Parathyroid adenoma (tissue), 2 donors: ENCODE results near the gene GARIN5A.

Experiments used
- H2AFZ ChIP-seq: fragments of 300-600 bp; sonication (generic); one replicate; pipeline ENCODE4 v1.7.0; 2017; ENCODE audit warnings: antibody characterized with exemption, mild to moderate bottlenecking
- H3K27ac ChIP-seq: fragments of 300-600 bp; sonication (generic); one replicate; pipeline ENCODE4 v1.7.0; 2017
- H3K27me3 ChIP-seq: fragments of 300-600 bp; sonication (generic); one replicate; pipeline ENCODE4 v1.7.0; 2017; ENCODE audit warnings: low read length; ENCODE audit not compliant: control insufficient read depth, insufficient read depth
- H3K36me3 ChIP-seq: fragments of 300-600 bp; sonication (generic); one replicate; pipeline ENCODE4 v1.7.0; 2017; ENCODE audit warnings: low read length; ENCODE audit not compliant: control insufficient read depth, insufficient read depth
- H3K4me1 ChIP-seq: fragments of 300-600 bp; sonication (generic); one replicate; pipeline ENCODE4 v1.7.0; 2017; ENCODE audit warnings: control low read depth
- H3K4me2 ChIP-seq: fragments of 300-600 bp; sonication (generic); one replicate; pipeline ENCODE4 v1.7.0; 2017; ENCODE audit warnings: low read length
- H3K4me3 ChIP-seq: fragments of 300-600 bp; sonication (generic); one replicate; pipeline ENCODE4 v1.7.0; 2017; ENCODE audit warnings: low read depth, low read length
- H3K79me2 ChIP-seq: fragments of 300-600 bp; sonication (generic); one replicate; pipeline ENCODE4 v1.7.0; 2017; ENCODE audit warnings: control low read depth
- H3K9ac ChIP-seq: fragments of 300-600 bp; sonication (generic); one replicate; pipeline ENCODE4 v1.7.0; 2017; ENCODE audit warnings: mild to moderate bottlenecking
- H3K9me3 ChIP-seq: fragments of 300-600 bp; sonication (generic); one replicate; pipeline ENCODE4 v1.7.0; 2017; ENCODE audit warnings: low read length; ENCODE audit not compliant: control insufficient read depth
- CTCF ChIP-seq: fragments of 300-600 bp; sonication (generic); IDR thresholded peaks from one replicate; pipeline ENCODE4 v1.7.0; 2017; ENCODE audit warnings: antibody characterized with exemption, mild to moderate bottlenecking
- donor health status: primary hyperparathyroidism.

Gene GARIN5A

GRCh38 chr19:50451223-50451534, 25.5 kb downstream of the GARIN5A start:
- Histone ChIP-seq H3K4me3 (no peak overlapping the region), H3K9ac (no peak overlapping the region), H3K9me3 (no peaks in the 10 kb centered on the region), H3K27ac (no peak overlapping the region), H3K79me2 (no peaks in the 10 kb centered on the region), H3K36me3 (no peaks in the 10 kb centered on the region), H2AFZ (no peak overlapping the region), H3K27me3 (no peaks in the 10 kb centered on the region), H3K4me2 (no peak overlapping the region), H3K4me1 (no peaks in the 10 kb centered on the region)
- TF ChIP-seq CTCF, result no peak

DNA sequence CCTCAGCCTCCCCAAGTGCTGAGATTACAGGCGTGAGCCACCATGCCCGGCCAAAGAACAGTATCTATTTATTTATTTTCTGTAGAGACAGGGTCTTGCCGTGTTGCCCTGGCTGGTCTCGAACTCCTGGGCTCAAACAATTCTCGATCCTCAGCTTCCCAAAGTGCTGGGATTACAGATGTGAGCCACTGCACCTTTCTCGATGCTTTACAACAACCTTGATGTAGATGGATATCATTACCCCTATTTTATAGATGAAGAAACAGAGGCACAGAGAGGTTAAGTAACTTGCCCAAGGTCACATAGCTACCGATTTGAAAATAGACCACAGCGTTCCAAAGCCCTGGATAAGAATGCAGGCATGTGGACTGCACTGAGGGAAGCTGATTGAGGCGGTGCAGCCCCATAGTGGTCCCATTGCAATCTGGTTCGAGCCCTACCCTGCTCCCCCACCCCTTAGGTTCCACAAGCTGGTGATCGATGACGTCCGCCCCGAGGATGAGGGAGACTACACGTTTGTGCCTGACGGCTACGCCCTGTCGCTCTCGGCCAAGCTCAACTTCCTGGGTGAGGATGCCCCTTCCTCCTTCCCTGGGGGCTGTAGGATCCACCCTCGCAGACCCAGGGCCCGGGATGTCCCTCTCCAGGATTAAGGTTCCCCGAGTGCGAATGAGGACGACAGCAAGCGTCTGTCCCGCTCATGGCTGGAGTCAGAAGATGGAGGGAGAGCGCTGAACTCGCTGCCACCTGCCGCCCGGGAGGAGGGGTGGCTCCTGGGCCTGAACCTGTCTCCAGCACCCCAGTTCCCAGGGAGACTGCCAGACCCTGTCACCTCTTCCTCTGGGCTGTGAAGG, 26.1 kb downstream of the GARIN5A start:
- Histone ChIP-seq H3K4me1 (no peaks in the 10 kb centered on the region), H3K4me2 (no peak overlapping the region), H3K79me2 (no peaks in the 10 kb centered on the region), H2AFZ (no peak overlapping the region), H3K9me3 (no peaks in the 10 kb centered on the region), H3K27ac (no peak overlapping the region), H3K9ac (no peak overlapping the region), H3K27me3 (no peaks in the 10 kb centered on the region), H3K36me3 (no peaks in the 10 kb centered on the region), H3K4me3 (no peak overlapping the region)
- no peak for TF ChIP-seq CTCF

DNA sequence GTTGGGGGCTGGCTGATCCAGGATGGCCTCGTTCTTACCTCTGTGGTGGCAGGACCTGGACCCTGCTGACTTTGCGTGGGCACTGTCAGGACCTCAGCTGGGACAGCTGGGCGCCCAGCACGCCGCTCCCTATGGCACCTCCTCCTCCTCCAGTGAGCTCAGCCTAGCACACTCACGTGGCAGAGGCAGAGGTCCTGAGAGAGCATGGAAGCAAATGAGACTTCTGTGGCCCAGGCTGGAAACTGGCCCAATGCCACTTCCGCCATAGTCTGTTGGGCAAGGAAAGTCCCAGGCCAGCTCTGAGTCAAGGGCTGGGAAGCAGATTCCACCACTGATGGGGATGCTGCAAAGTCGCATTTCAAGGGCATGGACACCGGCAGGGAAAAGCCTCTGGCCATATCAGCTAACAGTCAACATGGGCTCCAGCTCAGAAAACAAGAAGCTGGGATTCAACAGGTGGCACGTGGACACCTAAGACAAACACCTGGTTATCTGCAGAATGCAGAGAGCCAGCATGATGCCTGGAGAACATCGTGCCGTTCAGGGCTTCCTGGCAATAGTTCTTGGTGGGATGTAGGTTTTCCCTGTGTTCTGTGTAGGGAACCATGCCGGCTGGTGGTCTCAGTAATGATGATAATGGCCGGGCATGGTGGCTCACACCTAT, 27.3 kb downstream of the GARIN5A start:
- no peak overlapping the region for H2AFZ ChIP-seq
- H3K27ac ChIP-seq, result no peak overlapping the region
- H3K27me3 ChIP-seq, result no peaks in the 10 kb centered on the region
- no peaks in the 10 kb centered on the region for H3K36me3 ChIP-seq
- no peak overlapping the region for H3K9ac ChIP-seq
- H3K79me2 ChIP-seq, result no peaks in the 10 kb centered on the region
- TF ChIP-seq CTCF, result no peak
- no peak overlapping the region for H3K4me3 ChIP-seq
- no peak overlapping the region for H3K4me2 ChIP-seq
- no peaks in the 10 kb centered on the region for H3K9me3 ChIP-seq
- no peaks in the 10 kb centered on the region for H3K4me1 ChIP-seq

GRCh38 chr19:50447750-50448149, 28.9 kb downstream of the GARIN5A start:
- H3K27ac ChIP-seq, result no peak overlapping the region
- H3K9me3 ChIP-seq, result no peaks in the 10 kb centered on the region
- H3K4me3 ChIP-seq, result no peak overlapping the region
- no peaks in the 10 kb centered on the region for H3K27me3 ChIP-seq
- no peak overlapping the region for H3K4me2 ChIP-seq
- no peaks in the 10 kb centered on the region for H3K36me3 ChIP-seq
- H3K9ac ChIP-seq, result no peak overlapping the region
- no peaks in the 10 kb centered on the region for H3K79me2 ChIP-seq
- no peak for TF ChIP-seq CTCF
- H3K4me1 ChIP-seq, result no peaks in the 10 kb centered on the region
- H2AFZ ChIP-seq, result no peak overlapping the region
